HG02763 (cell line): ENCODE measurements around the gene KLHL33.

ENCODE experiments used
- ATAC-seq: cut with Tn5 transposase; IDR thresholded peaks from one replicate; pipeline ENCODE4 v1.9.1; 2021; ENCODE audit warnings: mild to moderate bottlenecking, moderate library complexity; ENCODE audit not compliant: unreplicated experiment

Gene KLHL33

DNA sequence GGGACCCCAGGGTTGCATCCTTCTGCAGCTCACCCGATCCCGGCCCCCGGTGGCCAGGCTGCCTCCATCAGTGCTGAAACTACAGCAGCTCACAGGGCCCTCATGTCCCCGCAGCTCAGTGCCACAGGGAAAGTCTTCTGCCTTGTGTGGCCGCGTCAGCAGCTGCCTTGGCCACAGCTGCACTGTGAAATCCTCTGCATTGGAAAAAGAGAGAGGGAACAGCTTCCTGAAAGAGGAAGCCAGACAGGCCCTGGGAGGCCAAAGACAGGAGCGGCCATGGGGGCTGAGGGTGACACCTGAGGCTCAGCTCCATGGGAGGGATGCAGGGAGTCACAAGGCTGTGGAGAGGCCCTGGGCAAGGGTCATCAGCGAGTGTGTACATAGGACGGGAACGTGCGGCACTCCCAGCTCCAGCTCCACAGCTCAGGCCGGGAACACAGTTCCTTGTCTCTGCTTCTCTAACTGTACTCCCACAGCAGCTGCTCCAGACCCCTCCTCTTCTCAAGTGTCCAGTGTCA is 59.8 kb downstream of the KLHL33 start:
- ATAC-seq: no peak
